ENCODE results near the gene MPL.
A peak's percentile ranks its signal among the peaks of the same experiment; 100 is the strongest.
"Not testable (repeated sequence)": the region's sequence is repeated elsewhere in the genome, so short reads cannot be mapped to it uniquely, and the experiment has no call there.

The MPL gene

GRCh38 chr1:43367026-43367903 lies 29.6 kb downstream of the MPL start:
- peaks cover 5 to 34% (median 26%) of the 10 kb centered on the region in 4 experiments for H3K36me3 ChIP-seq (ENCODE audit: control insufficient read depth in 4 of 4, insufficient read depth in 4 of 4, low read length in 3 of 4)
- ChIA-PET CTCF (interaction anchor here (1.0 to 1.6 kb wide), 5 partner anchors 9 to 99 kb away, joined by 3 to 8 read pairs (median 6); partner anchors contain the start of genes MED8 and SZT2), POLR2A (interaction anchor here (0.6 to 1.8 kb wide), 4 partner anchors 9 to 118 kb away, joined by 3 to 8 read pairs (median 4); partner anchors contain the start of genes CDC20, MED8 and SZT2)
- 3% methylated on average over 35 of the region's 48 CpGs for WGBS (ENCODE audit: insufficient coverage)
- peak; percentile 59 to 80 (median 62) for DNase-seq
- H3K4me1 ChIP-seq (ENCODE audit: control extremely low read depth in 1 of 4, control insufficient read depth in 4 of 4, insufficient read depth in 4 of 4, low read length in 3 of 4), result peaks cover 5 to 25% (median 22%) of the 10 kb centered on the region in 4 experiments
- no peaks in the 10 kb centered on the region for H3K9me3 ChIP-seq (ENCODE audit: control extremely low read depth in 1 of 5, control insufficient read depth in 4 of 5, insufficient read depth in 2 of 5, low read depth in 1 of 5, low read length in 4 of 5)
- peak overlapping the region; percentile 29 to 83 for H3K27ac ChIP-seq (ENCODE audit: insufficient read depth in 1 of 2, low read depth in 1 of 2, low read length in 2 of 2, poor library complexity in 1 of 2, severe bottlenecking in 2 of 2)
- no peaks in the 10 kb centered on the region for H3K27me3 ChIP-seq (replicated peaks in 2 of 5; ENCODE audit: control insufficient read depth in 4 of 5, insufficient read depth in 5 of 5, low read length in 4 of 5)
- peak overlapping the region; percentile 57 to 90 (median 80) for H3K4me3 ChIP-seq (ENCODE audit: control insufficient read depth in 1 of 7, extremely low read depth in 1 of 7, insufficient read depth in 4 of 7, low read depth in 2 of 7, low read length in 6 of 7)

GRCh38 chr1:43367904-43368645 lies 30.5 kb downstream of the MPL start, which contains the start of gene ELOVL1:
Gene ELOVL1 (minus strand): TSS chr1:43368011. CDS start chr1:43365609, 2,402 bp downstream.
- Histone ChIP-seq H3K27ac (ENCODE audit: insufficient read depth in 1 of 2, low read depth in 1 of 2, low read length in 2 of 2, poor library complexity in 1 of 2, severe bottlenecking in 2 of 2) (peak within 1 kb of the TSS; percentile 29 to 83), H3K27me3 (replicated peaks in 2 of 5; ENCODE audit: control insufficient read depth in 4 of 5, insufficient read depth in 5 of 5, low read length in 4 of 5) (no peaks in the 10 kb centered on the region), H3K9me3 (ENCODE audit: control extremely low read depth in 1 of 5, control insufficient read depth in 4 of 5, insufficient read depth in 2 of 5, low read depth in 1 of 5, low read length in 4 of 5) (no peaks in the 10 kb centered on the region), H3K4me1 (ENCODE audit: control extremely low read depth in 1 of 4, control insufficient read depth in 4 of 4, insufficient read depth in 4 of 4, low read length in 3 of 4) (peaks cover 5 to 25% (median 22%) of the 10 kb centered on the region in 4 experiments), H3K36me3 (ENCODE audit: control insufficient read depth in 4 of 4, insufficient read depth in 4 of 4, low read length in 3 of 4) (peaks cover 5 to 28% (median 21%) of the 10 kb centered on the region in 4 experiments), H3K4me3 (ENCODE audit: control insufficient read depth in 1 of 7, extremely low read depth in 1 of 7, insufficient read depth in 4 of 7, low read depth in 2 of 7, low read length in 6 of 7) (peak within 1 kb of the TSS; percentile 57 to 90 (median 80))
- DNase-seq, result peak; percentile 88 to 93 (median 90)
- 0% methylated on average over 53 of the region's 58 CpGs for WGBS (ENCODE audit: insufficient coverage)
- CTCF ChIA-PET, result interaction anchor here (0.7 to 1.6 kb wide), 8 partner anchors 14 to 100 kb away, joined by 3 to 6 read pairs (median 3); partner anchors contain the start of genes MED8 and SZT2
- POLR2A ChIA-PET, result interaction anchor here (0.9 to 1.8 kb wide), 4 partner anchors 10 to 130 kb away, joined by 3 to 8 read pairs (median 4); partner anchors contain the start of genes CDC20, MED8 and SZT2

- no peak for DNase-seq
- Histone ChIP-seq H3K27me3 (replicated peaks in 2 of 5; ENCODE audit: control insufficient read depth in 4 of 5, insufficient read depth in 5 of 5, low read length in 4 of 5) (no peaks in the 10 kb centered on the region), H3K4me1 (ENCODE audit: control extremely low read depth in 1 of 4, control insufficient read depth in 4 of 4, insufficient read depth in 4 of 4, low read length in 3 of 4) (peaks cover 5 to 25% (median 22%) of the 10 kb centered on the region in 4 experiments), H3K4me3 (ENCODE audit: control insufficient read depth in 1 of 7, extremely low read depth in 1 of 7, insufficient read depth in 4 of 7, low read depth in 2 of 7, low read length in 6 of 7) (peak overlapping the region in 6 of 7 experiments; percentile 76 to 90 (median 82)), H3K36me3 (ENCODE audit: control insufficient read depth in 4 of 4, insufficient read depth in 4 of 4, low read length in 3 of 4) (peaks cover 5 to 24% (median 16%) of the 10 kb centered on the region in 4 experiments), H3K9me3 (ENCODE audit: control extremely low read depth in 1 of 5, control insufficient read depth in 4 of 5, insufficient read depth in 2 of 5, low read depth in 1 of 5, low read length in 4 of 5) (no peaks in the 10 kb centered on the region), H3K27ac (ENCODE audit: insufficient read depth in 1 of 2, low read depth in 1 of 2, low read length in 2 of 2, poor library complexity in 1 of 2, severe bottlenecking in 2 of 2) (peak overlapping the region in 1 of 2 experiments; percentile 73)
- ChIA-PET POLR2A (interaction anchor here (0.9 to 1.8 kb wide), 4 partner anchors 10 to 130 kb away, joined by 3 to 8 read pairs (median 4); partner anchors contain the start of genes CDC20, MED8 and SZT2), CTCF (interaction anchor here (0.7 to 1.6 kb wide), 8 partner anchors 13 to 100 kb away, joined by 3 to 6 read pairs (median 3); partner anchors contain the start of genes MED8 and SZT2)
- 6% methylated on average over 5 of the region's 6 CpGs for WGBS (ENCODE audit: insufficient coverage)
Measured at GRCh38 chr1:43368646-43369020, 31.0 kb downstream of the MPL start.

GRCh38 chr1:43369779-43370178 lies 32.2 kb downstream of the MPL start:
- POLR2A ChIA-PET; H3K27ac ChIP-seq (ENCODE audit: insufficient read depth in 1 of 2, low read depth in 1 of 2, low read length in 2 of 2, poor library complexity in 1 of 2, severe bottlenecking in 2 of 2); H3K9me3 ChIP-seq (ENCODE audit: control extremely low read depth in 1 of 5, control insufficient read depth in 4 of 5, insufficient read depth in 2 of 5, low read depth in 1 of 5, low read length in 4 of 5); H3K4me3 ChIP-seq (ENCODE audit: control insufficient read depth in 1 of 7, extremely low read depth in 1 of 7, insufficient read depth in 4 of 7, low read depth in 2 of 7, low read length in 6 of 7); H3K27me3 ChIP-seq (replicated peaks in 2 of 5; ENCODE audit: control insufficient read depth in 4 of 5, insufficient read depth in 5 of 5, low read length in 4 of 5); DNase-seq: not testable (repeated sequence)
- Histone ChIP-seq H3K36me3 (ENCODE audit: control insufficient read depth in 4 of 4, insufficient read depth in 4 of 4, low read length in 3 of 4) (peaks cover 0 to 12% (median 6%) of the 10 kb centered on the region in 4 experiments), H3K4me1 (ENCODE audit: control extremely low read depth in 1 of 4, control insufficient read depth in 4 of 4, insufficient read depth in 4 of 4, low read length in 3 of 4) (peaks cover 5 to 25% (median 22%) of the 10 kb centered on the region in 4 experiments)
- 96% methylated on average over 3 of the region's 6 CpGs for WGBS (ENCODE audit: insufficient coverage)
- CTCF ChIA-PET, result interaction anchor here (0.6 to 1.3 kb wide), 3 partner anchors 45 to 131 kb away, joined by 3 to 4 read pairs (median 3); no protein-coding TSS in a partner anchor

- no peak for DNase-seq
- H3K9me3 ChIP-seq (ENCODE audit: control extremely low read depth in 1 of 5, control insufficient read depth in 4 of 5, insufficient read depth in 2 of 5, low read depth in 1 of 5, low read length in 4 of 5), result no peaks in the 10 kb centered on the region
- no peak overlapping the region for H3K27ac ChIP-seq (ENCODE audit: insufficient read depth in 1 of 2, low read depth in 1 of 2, low read length in 2 of 2, poor library complexity in 1 of 2, severe bottlenecking in 2 of 2)
- 90% methylated on average over 2 of the region's 4 CpGs for WGBS (ENCODE audit: insufficient coverage)
- peaks cover 0 to 4% (median under 1%) of the 10 kb centered on the region in 4 experiments for H3K36me3 ChIP-seq (ENCODE audit: control insufficient read depth in 4 of 4, insufficient read depth in 4 of 4, low read length in 3 of 4)
- no peak overlapping the region for H3K4me3 ChIP-seq (ENCODE audit: control insufficient read depth in 1 of 7, extremely low read depth in 1 of 7, insufficient read depth in 4 of 7, low read depth in 2 of 7, low read length in 6 of 7)
- peaks cover 5 to 25% (median 22%) of the 10 kb centered on the region in 4 experiments for H3K4me1 ChIP-seq (ENCODE audit: control extremely low read depth in 1 of 4, control insufficient read depth in 4 of 4, insufficient read depth in 4 of 4, low read length in 3 of 4)
- no peaks in the 10 kb centered on the region for H3K27me3 ChIP-seq (replicated peaks in 2 of 5; ENCODE audit: control insufficient read depth in 4 of 5, insufficient read depth in 5 of 5, low read length in 4 of 5)
- ChIA-PET CTCF (interaction anchor here (0.6 to 1.3 kb wide), 3 partner anchors 17 to 46 kb away, joined by 3 to 4 read pairs (median 3); no protein-coding TSS in a partner anchor), POLR2A (no interaction called here)
Measured at GRCh38 chr1:43370564-43370963, 32.9 kb downstream of the MPL start.

GRCh38 chr1:43372172-43372571 lies 34.6 kb downstream of the MPL start:
- Histone ChIP-seq H3K4me1 (ENCODE audit: control extremely low read depth in 1 of 4, control insufficient read depth in 4 of 4, insufficient read depth in 4 of 4, low read length in 3 of 4) (peaks cover 5 to 13% (median 10%) of the 10 kb centered on the region in 4 experiments), H3K27me3 (replicated peaks in 2 of 5; ENCODE audit: control insufficient read depth in 4 of 5, insufficient read depth in 5 of 5, low read length in 4 of 5) (no peaks in the 10 kb centered on the region), H3K4me3 (ENCODE audit: control insufficient read depth in 1 of 7, extremely low read depth in 1 of 7, insufficient read depth in 4 of 7, low read depth in 2 of 7, low read length in 6 of 7) (no peak overlapping the region), H3K27ac (ENCODE audit: insufficient read depth in 1 of 2, low read depth in 1 of 2, low read length in 2 of 2, poor library complexity in 1 of 2, severe bottlenecking in 2 of 2) (no peak overlapping the region), H3K9me3 (ENCODE audit: control extremely low read depth in 1 of 5, control insufficient read depth in 4 of 5, insufficient read depth in 2 of 5, low read depth in 1 of 5, low read length in 4 of 5) (no peaks in the 10 kb centered on the region), H3K36me3 (ENCODE audit: control insufficient read depth in 4 of 4, insufficient read depth in 4 of 4, low read length in 3 of 4) (no peaks in the 10 kb centered on the region)
- DNase-seq, result no peak
- CTCF ChIA-PET, result interaction anchor here (1.0 kb wide), 1 partner anchor 10 kb away, joined by 3 read pairs; no protein-coding TSS in a partner anchor
- WGBS (ENCODE audit: insufficient coverage), result 94% methylated on average over 2 of the region's 5 CpGs
- POLR2A ChIA-PET, result no interaction called here

Data from common myeloid progenitor, CD34-positive (primary cell).